Hepatocyte (in vitro differentiated cells): Measurements from ENCODE around the gene APC2.

Source experiments
- EZH2 ChIP-seq: fragments of 200-600 bp; sonication (generic); IDR thresholded peaks from 2 replicates; pipeline ENCODE4 v1.6.1; 2016; ENCODE audit warnings: antibody characterized with exemption, mild to moderate bottlenecking, borderline replicate concordance
- EZH2phosphoT487 ChIP-seq: fragments of 200-600 bp; sonication (generic); IDR thresholded peaks from one replicate; pipeline ENCODE4 v1.6.1; 2018; ENCODE audit warnings: antibody characterized with exemption, mild to moderate bottlenecking, low read depth, moderate library complexity; ENCODE audit not compliant: unreplicated experiment, severe bottlenecking
- TF ChIP-seq, protein P1 (sequence below): fragments of 200-600 bp; sonication (generic); IDR thresholded peaks from 2 replicates; pipeline ENCODE4 v1.5.1; 2016; ENCODE audit warnings: antibody characterized with exemption, mild to moderate bottlenecking; ENCODE audit not compliant: poor library complexity

DNA sequence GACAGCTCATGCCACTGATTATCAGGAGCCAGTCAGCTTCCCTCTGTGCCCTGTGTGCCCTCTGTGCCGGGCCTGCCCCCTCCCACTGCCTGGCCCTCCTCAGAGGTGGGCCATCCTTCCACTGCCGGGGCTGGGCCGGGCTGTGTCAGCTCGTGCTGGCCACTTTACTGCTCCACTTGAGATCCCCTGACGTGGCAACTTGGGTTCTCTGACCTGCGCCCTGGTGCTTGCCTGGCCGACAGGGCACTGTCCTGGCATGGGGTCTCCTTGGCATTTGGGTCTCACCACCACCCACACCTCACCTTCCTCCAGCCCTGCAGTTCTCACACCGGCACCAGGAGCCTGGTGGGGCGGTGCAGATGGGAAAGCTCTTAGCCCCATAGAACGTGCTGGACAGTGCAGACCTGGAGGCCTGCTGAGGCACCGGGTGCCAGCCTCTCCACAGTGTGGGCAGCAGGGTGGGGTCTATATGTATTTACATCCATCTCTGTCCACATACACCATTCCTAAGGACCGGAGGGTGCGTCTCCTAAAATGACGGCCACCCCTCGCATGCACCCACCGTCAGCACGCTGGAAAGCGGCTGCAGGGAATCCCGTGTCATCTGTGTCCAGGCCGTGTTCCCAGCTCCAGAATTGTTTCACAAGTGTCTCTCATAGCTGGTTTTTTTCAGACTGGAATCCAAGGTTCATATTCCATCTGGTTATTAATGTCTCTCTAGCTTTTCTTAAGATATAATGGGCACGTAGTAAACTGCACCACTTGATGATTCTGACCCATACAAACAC, 30.8 kb upstream of the APC2 start:
- TF ChIP-seq, protein P1, sequence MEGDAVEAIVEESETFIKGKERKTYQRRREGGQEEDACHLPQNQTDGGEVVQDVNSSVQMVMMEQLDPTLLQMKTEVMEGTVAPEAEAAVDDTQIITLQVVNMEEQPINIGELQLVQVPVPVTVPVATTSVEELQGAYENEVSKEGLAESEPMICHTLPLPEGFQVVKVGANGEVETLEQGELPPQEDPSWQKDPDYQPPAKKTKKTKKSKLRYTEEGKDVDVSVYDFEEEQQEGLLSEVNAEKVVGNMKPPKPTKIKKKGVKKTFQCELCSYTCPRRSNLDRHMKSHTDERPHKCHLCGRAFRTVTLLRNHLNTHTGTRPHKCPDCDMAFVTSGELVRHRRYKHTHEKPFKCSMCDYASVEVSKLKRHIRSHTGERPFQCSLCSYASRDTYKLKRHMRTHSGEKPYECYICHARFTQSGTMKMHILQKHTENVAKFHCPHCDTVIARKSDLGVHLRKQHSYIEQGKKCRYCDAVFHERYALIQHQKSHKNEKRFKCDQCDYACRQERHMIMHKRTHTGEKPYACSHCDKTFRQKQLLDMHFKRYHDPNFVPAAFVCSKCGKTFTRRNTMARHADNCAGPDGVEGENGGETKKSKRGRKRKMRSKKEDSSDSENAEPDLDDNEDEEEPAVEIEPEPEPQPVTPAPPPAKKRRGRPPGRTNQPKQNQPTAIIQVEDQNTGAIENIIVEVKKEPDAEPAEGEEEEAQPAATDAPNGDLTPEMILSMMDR = no peak
- TF ChIP-seq EZH2 (no peak), EZH2phosphoT487 (no peak)
